Stomach (tissue), 9 donors: ENCODE results near the gene CSNK2B. TPM values are rescaled to one million over a fixed set of nuclear protein-coding genes. Genes with fewer than 3 reads are reported as not detected.

Source experiments
- DNase-seq, 2 donors: peaks; one replicate each; pipeline versions ENCODE4 v3.0.0 to v3.0.0-alpha.2; 2013 to 2019
- H3K27ac ChIP-seq, 5 donors: fragments of 200-600 bp in 4 of 5; sonication (generic) in 4 of 5; one replicate each; pipeline ENCODE4 v1.5.1; 2013 to 2019; ENCODE audit warnings: mild to moderate bottlenecking in 1 of 5, moderate library complexity in 1 of 5
- H3K27me3 ChIP-seq, 3 donors: fragments of 200-600 bp; sonication (generic); one replicate each; pipeline ENCODE4 v1.5.1; 2017 to 2019; ENCODE audit warnings: mixed run types in 1 of 3
- H3K36me3 ChIP-seq, 4 donors: fragments of 200-600 bp; sonication (generic); 1 replicate in 3 of 4; 2 replicates in 1 of 4; pipeline ENCODE4 v1.5.1; 2016 to 2019
- H3K4me1 ChIP-seq, 4 donors: fragments of 200-600 bp; sonication (generic); one replicate each; pipeline ENCODE4 v1.5.1; 2016 to 2019
- H3K4me3 ChIP-seq, 4 donors: fragments of 200-600 bp; sonication (generic) in 3 of 4; one replicate each; pipeline ENCODE4 v1.5.1; 2016 to 2019; ENCODE audit warnings: mild to moderate bottlenecking in 1 of 4
- H3K9me3 ChIP-seq, 4 donors: fragments of 200-600 bp; sonication (generic); one replicate each; pipeline ENCODE4 v1.5.1; 2016 to 2019
- CTCF ChIP-seq, 7 experiments: fragments of 450-650 bp in 4 of 7; fragments of 200-600 bp in 3 of 7; sonication (generic) in 3 of 7; IDR thresholded peaks; one replicate each; pipeline ENCODE4 v1.5.1; 2016 to 2019; ENCODE audit warnings: antibody characterized with exemption in 7 of 7, control low read depth in 2 of 7, mild to moderate bottlenecking in 1 of 7
- EP300 ChIP-seq: sonication (generic); formaldehyde crosslinking; IDR thresholded peaks from one replicate; pipeline ENCODE4 v1.6.1; 2017; ENCODE audit warnings: antibody characterized with exemption
- POLR2A ChIP-seq, 4 donors: fragments of 450-650 bp; IDR thresholded peaks; one replicate each; pipeline ENCODE4 v1.6.1; 2016; ENCODE audit warnings: antibody characterized with exemption in 4 of 4, control low read depth in 2 of 4, mild to moderate bottlenecking in 1 of 4, moderate library complexity in 1 of 4
- POLR2AphosphoS5 ChIP-seq, 3 donors: sonication (generic); formaldehyde crosslinking; IDR thresholded peaks; one replicate each; pipeline ENCODE4 v1.6.1; 2016; ENCODE audit warnings: antibody characterized with exemption in 3 of 3
- WGBS, 5 donors: extraction: QIAGEN DNeasy Blood & Tissue Kit in 3 of 5; methylation state at CpG; one replicate each; pipeline versions ENCODE4 v1.1.5 to v1.1.7; 2013 to 2018; 5-methylcytosine and 5-hydroxymethylcytosine counted together
- intact Hi-C: fragments of 100-400 bp; cut with DNase I; formaldehyde crosslinking; loops from one replicate; pipeline ENCODE4 v1.15.1; 2023; ENCODE audit warnings: low total_unique reads
- polyA plus RNA-seq, 3 donors: library from polyadenylated mRNA; stranded (reverse); fragments of 200-250 nt; gene quantifications; one replicate each; pipeline ENCODE4 v1.2.3, GENCODE V29; 2013
- small RNA-seq, 4 donors: library from RNA; depleted of rRNA; stranded (forward); fragments of <200 nt; gene quantifications; one replicate each; pipeline ENCODE3, GENCODE V24; 2016
- total RNA-seq, 5 donors: library from RNA; depleted of rRNA; stranded (reverse); fragments of >200 nt; gene quantifications; one replicate each; pipeline versions ENCODE4 v1.1.0 to v1.2.3, GENCODE V29; 2014 to 2016
- donor health status: healthy with polysubstance abuse.
- donor health status: Bipolar disorder and iron deficiency.
- donor health status: healthy.

The CSNK2B gene
- total and polyA plus RNA-seq, 8 donors: 11.3 to 375 (median 166) TPM

DNA sequence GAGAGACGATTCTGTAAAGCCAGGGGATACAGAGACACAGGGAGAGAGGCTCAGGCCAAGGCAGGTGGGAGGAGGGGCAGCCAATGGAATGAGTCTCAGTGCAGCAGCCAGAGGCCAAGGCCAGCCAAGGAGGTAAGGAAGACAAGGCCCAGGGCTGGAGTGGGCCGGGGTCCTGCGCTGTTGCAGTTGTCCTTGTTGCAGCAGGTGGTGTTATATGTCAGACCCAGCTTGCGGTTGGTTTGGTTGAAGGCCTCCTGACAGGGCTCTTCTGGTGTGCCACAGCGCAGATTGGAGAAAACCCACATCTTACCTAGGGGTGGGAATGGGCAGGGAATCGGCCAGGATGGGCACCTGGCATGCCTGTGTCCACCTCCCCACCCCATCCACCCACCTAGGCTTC lies 53.1 kb downstream of the CSNK2B start:
- H3K4me1 ChIP-seq: peaks cover 0 to 15% (median 12%) of the 10 kb centered on the region in 4 donors
- no peak overlapping the region for H3K27ac ChIP-seq
- intact Hi-C loops: no loop called here
- TF ChIP-seq POLR2AphosphoS5 (IDR thresholded peaks at IDR 0.05): no peak
- TF ChIP-seq EP300: no peak
- no peak for TF ChIP-seq POLR2A (IDR thresholded peaks at IDR 0.05)
- TF ChIP-seq CTCF (IDR thresholded peaks at IDR 0.05): no peak
- H3K27me3 ChIP-seq: no peaks in the 10 kb centered on the region
- DNase-seq: no peak
- no peak overlapping the region for H3K4me3 ChIP-seq
- WGBS, 5 donors: 74 to 85% (median 83%) methylated on average over 6 of the region's 6 CpGs
- H3K9me3 ChIP-seq: no peaks in the 10 kb centered on the region
- H3K36me3 ChIP-seq: no peaks in the 10 kb centered on the region

Small RNAs within 50 kb of the gene (small RNA-seq; reads per million reads assigned to genes)
- 0 reads per million in 4 donors for gene LY6G6D
- 0 reads per million in 4 donors for gene MIR4646
- 0 to 0.23 (median 0) reads per million in 4 donors for gene MIR6832
- gene RF00019: 0 reads per million in 4 donors
- gene SNORA38: 3.2 to 32.0 (median 10.6) reads per million in 4 donors

Other genes starting within 250 kb of the CSNK2B start
Only the 30 nearest of the 37 such genes appear.
- not detected for gene MCCD1, start 137.1 kb upstream of the CSNK2B start, total RNA-seq
- gene MCCD1, start 137.1 kb upstream of the CSNK2B start, polyA plus RNA-seq: not detected
- gene DDX39B, start 124.1 kb upstream of the CSNK2B start, total RNA-seq: 100 to 1,000 TPM; 198 to 445 (median 248) TPM
- gene DDX39B, start 124.1 kb upstream of the CSNK2B start, polyA plus RNA-seq: 100 to 1,000 TPM; 255 to 383 (median 255) TPM
- 1 to 10 TPM in 2 of 5 donors, under 1 TPM in 1, not detected in 2; 0.87 to 4.6 (median 2.3) TPM for gene ATP6V1G2, start 119.5 kb upstream of the CSNK2B start, total RNA-seq
- gene ATP6V1G2, start 119.5 kb upstream of the CSNK2B start, polyA plus RNA-seq: 1 to 10 TPM in 2 of 3 donors, under 1 TPM in 1; 0.98 to 3.7 (median 1.2) TPM
- gene NFKBIL1, start 118.5 kb upstream of the CSNK2B start, total RNA-seq: 10 to 100 TPM in 4 of 5 donors, under 1 TPM in 1; 0.45 to 51.9 (median 13.6) TPM
- gene NFKBIL1, start 118.5 kb upstream of the CSNK2B start, polyA plus RNA-seq: 10 to 100 TPM; 23.9 to 45.1 (median 29.9) TPM
- not detected for gene LTA, start 93.8 kb upstream of the CSNK2B start, total RNA-seq
- gene LTA, start 93.8 kb upstream of the CSNK2B start, polyA plus RNA-seq: under 1 TPM in 1 of 3 donors, not detected in 2; 0.18 TPM
- under 1 TPM in 1 of 5 donors, not detected in 4; 0.58 TPM for gene TNF, start 90.5 kb upstream of the CSNK2B start, total RNA-seq
- gene TNF, start 90.5 kb upstream of the CSNK2B start, polyA plus RNA-seq: under 1 TPM in 2 of 3 donors, not detected in 1; 0.28 to 0.31 TPM
- 1 to 10 TPM in 1 of 5 donors, not detected in 4; 4.8 TPM for gene LTB, start 83.7 kb upstream of the CSNK2B start, total RNA-seq
- gene LTB, start 83.7 kb upstream of the CSNK2B start, polyA plus RNA-seq: 10 to 100 TPM in 1 of 3 donors, 1 to 10 TPM in 2; 4.2 to 13.4 (median 9.0) TPM
- 1 to 10 TPM in 2 of 5 donors, not detected in 3; 2.9 to 6.7 TPM for gene LST1, start 79.8 kb upstream of the CSNK2B start, total RNA-seq
- gene LST1, start 79.8 kb upstream of the CSNK2B start, polyA plus RNA-seq: 10 to 100 TPM in 2 of 3 donors, 1 to 10 TPM in 1; 8.8 to 35.4 (median 26.7) TPM
- not detected for gene NCR3, start 73.1 kb upstream of the CSNK2B start, total RNA-seq
- gene NCR3, start 73.1 kb upstream of the CSNK2B start, polyA plus RNA-seq: under 1 TPM in 1 of 3 donors, not detected in 2; 0.25 TPM
- 10 to 100 TPM in 2 of 5 donors, 1 to 10 TPM in 2, not detected in 1; 3.2 to 38.3 (median 15.6) TPM for gene AIF1, start 50.8 kb upstream of the CSNK2B start, total RNA-seq
- 10 to 100 TPM; 28.2 to 74.2 (median 68.7) TPM for gene AIF1, start 50.8 kb upstream of the CSNK2B start, polyA plus RNA-seq
- 100 to 1,000 TPM in 3 of 5 donors, 10 to 100 TPM in 2; 49.4 to 125 (median 107) TPM for gene PRRC2A, start 45.4 kb upstream of the CSNK2B start, total RNA-seq
- gene PRRC2A, start 45.4 kb upstream of the CSNK2B start, polyA plus RNA-seq: 100 to 1,000 TPM in 1 of 3 donors, 10 to 100 TPM in 2; 56.4 to 109 (median 80.8) TPM
- gene BAG6, start 13.4 kb upstream of the CSNK2B start, total RNA-seq: 100 to 1,000 TPM; 111 to 169 (median 141) TPM
- 100 to 1,000 TPM; 157 to 287 (median 180) TPM for gene BAG6, start 13.4 kb upstream of the CSNK2B start, polyA plus RNA-seq
- 1 to 10 TPM in 2 of 5 donors, not detected in 3; 1.3 to 1.9 TPM for gene APOM, start 10.2 kb upstream of the CSNK2B start, total RNA-seq
- 10 to 100 TPM in 1 of 3 donors, 1 to 10 TPM in 2; 6.4 to 14.2 (median 6.5) TPM for gene APOM, start 10.2 kb upstream of the CSNK2B start, polyA plus RNA-seq
- gene C6orf47, start 5.3 kb upstream of the CSNK2B start, total RNA-seq: 10 to 100 TPM; 12.8 to 44.9 (median 32.0) TPM
- gene C6orf47, start 5.3 kb upstream of the CSNK2B start, polyA plus RNA-seq: 10 to 100 TPM; 10.5 to 16.0 (median 13.0) TPM
- gene GPANK1, start 1.1 kb upstream of the CSNK2B start, total RNA-seq: 10 to 100 TPM in 4 of 5 donors, 1 to 10 TPM in 1; 5.8 to 36.8 (median 10.6) TPM
- gene GPANK1, start 1.1 kb upstream of the CSNK2B start, polyA plus RNA-seq: 10 to 100 TPM; 13.0 to 17.9 (median 13.4) TPM
- 10 to 100 TPM in 2 of 5 donors, 1 to 10 TPM in 2, not detected in 1; 2.7 to 17.1 (median 10.3) TPM for gene LY6G5B, start 3.9 kb downstream of the CSNK2B start, total RNA-seq
- 1 to 10 TPM in 2 of 3 donors, under 1 TPM in 1; 0.44 to 4.7 (median 2.1) TPM for gene LY6G5B, start 3.9 kb downstream of the CSNK2B start, polyA plus RNA-seq
- gene LY6G5C, start 15.0 kb downstream of the CSNK2B start, total RNA-seq: not detected
- gene LY6G5C, start 15.0 kb downstream of the CSNK2B start, polyA plus RNA-seq: 1 to 10 TPM; 1.8 to 4.9 (median 2.7) TPM
- 100 to 1,000 TPM in 1 of 5 donors, 10 to 100 TPM in 4; 40.9 to 122 (median 49.0) TPM for gene ABHD16A, start 37.2 kb downstream of the CSNK2B start, total RNA-seq
- 10 to 100 TPM; 15.1 to 48.0 (median 20.4) TPM for gene ABHD16A, start 37.2 kb downstream of the CSNK2B start, polyA plus RNA-seq
- not detected for gene LY6G6F, start 40.8 kb downstream of the CSNK2B start, total RNA-seq
- not detected for gene LY6G6F, start 40.8 kb downstream of the CSNK2B start, polyA plus RNA-seq
- not detected for gene LY6G6D, start 49.3 kb downstream of the CSNK2B start, total RNA-seq
- gene LY6G6D, start 49.3 kb downstream of the CSNK2B start, polyA plus RNA-seq: not detected
- gene LY6G6C, start 55.7 kb downstream of the CSNK2B start, total RNA-seq: not detected
- under 1 TPM in 1 of 3 donors, not detected in 2; 0.90 TPM for gene LY6G6C, start 55.7 kb downstream of the CSNK2B start, polyA plus RNA-seq
- gene MPIG6B, start 57.3 kb downstream of the CSNK2B start, total RNA-seq: not detected
- under 1 TPM in 1 of 3 donors, not detected in 2; 0.10 TPM for gene MPIG6B, start 57.3 kb downstream of the CSNK2B start, polyA plus RNA-seq
- gene DDAH2, start 63.2 kb downstream of the CSNK2B start, total RNA-seq: 100 to 1,000 TPM in 2 of 5 donors, 10 to 100 TPM in 3; 33.3 to 133 (median 76.1) TPM
- gene DDAH2, start 63.2 kb downstream of the CSNK2B start, polyA plus RNA-seq: 10 to 100 TPM; 52.9 to 73.7 (median 57.9) TPM
- 100 to 1,000 TPM in 4 of 5 donors, 10 to 100 TPM in 1; 33.8 to 381 (median 117) TPM for gene CLIC1, start 70.5 kb downstream of the CSNK2B start, total RNA-seq
- 100 to 1,000 TPM; 331 to 597 (median 348) TPM for gene CLIC1, start 70.5 kb downstream of the CSNK2B start, polyA plus RNA-seq
- 10 to 100 TPM in 4 of 5 donors, 1 to 10 TPM in 1; 4.1 to 66.4 (median 21.4) TPM for gene MSH5, start 73.9 kb downstream of the CSNK2B start, total RNA-seq
- 1 to 10 TPM; 2.9 to 9.3 (median 3.2) TPM for gene MSH5, start 73.9 kb downstream of the CSNK2B start, polyA plus RNA-seq
- 10 to 100 TPM in 2 of 5 donors, 1 to 10 TPM in 2, not detected in 1; 2.7 to 40.8 (median 7.6) TPM for gene SAPCD1, start 96.6 kb downstream of the CSNK2B start, total RNA-seq
- 1 to 10 TPM; 2.4 to 5.4 (median 2.9) TPM for gene SAPCD1, start 96.6 kb downstream of the CSNK2B start, polyA plus RNA-seq
- gene VWA7, start 111.2 kb downstream of the CSNK2B start, total RNA-seq: 10 to 100 TPM in 1 of 5 donors, 1 to 10 TPM in 3, not detected in 1; 4.2 to 18.3 (median 7.5) TPM
- gene VWA7, start 111.2 kb downstream of the CSNK2B start, polyA plus RNA-seq: 1 to 10 TPM; 1.3 to 1.4 (median 1.4) TPM
- gene VARS1, start 129.7 kb downstream of the CSNK2B start, total RNA-seq: 10 to 100 TPM; 21.6 to 56.5 (median 24.1) TPM
- 10 to 100 TPM; 11.0 to 31.8 (median 27.7) TPM for gene VARS1, start 129.7 kb downstream of the CSNK2B start, polyA plus RNA-seq
- 10 to 100 TPM in 3 of 5 donors, 1 to 10 TPM in 1, not detected in 1; 6.7 to 34.5 (median 11.4) TPM for gene LSM2, start 140.9 kb downstream of the CSNK2B start, total RNA-seq
- 10 to 100 TPM; 45.2 to 55.8 (median 50.4) TPM for gene LSM2, start 140.9 kb downstream of the CSNK2B start, polyA plus RNA-seq
- 1 to 10 TPM in 2 of 5 donors, not detected in 3; 1.1 to 1.7 TPM for gene HSPA1L, start 149.2 kb downstream of the CSNK2B start, total RNA-seq
- gene HSPA1L, start 149.2 kb downstream of the CSNK2B start, polyA plus RNA-seq: under 1 TPM; 0.46 to 0.98 (median 0.75) TPM